H1 (cell line): Measurements from ENCODE around the gene EAF2. TPM values are rescaled to one million over a fixed set of nuclear protein-coding genes. Genes with fewer than 3 reads are reported as not detected.

Experiments
- CTCF ChIA-PET: fragments of 300-600 bp; sonication (Branson Sonifier 250); formaldehyde crosslinking; loops from one replicate; lab custom pipeline; 2021; ENCODE audit not compliant: partially characterized antibody; lab: Charles Lee
- POLR2A ChIA-PET: fragments of 300-600 bp; sonication (Branson Sonifier 250); formaldehyde crosslinking; loops from one replicate; lab custom pipeline; 2021; ENCODE audit warnings: inconsistent platforms; ENCODE audit not compliant: partially characterized antibody; lab: Charles Lee
- DNase-seq, 2 experiments: peaks; one replicate each; pipeline versions ENCODE4 v3.0.0 to v3.0.0-alpha.2; 2010 to 2022; ENCODE audit warnings: low spot score in 2 of 2, low read depth in 1 of 2, mixed read lengths in 1 of 2
- FAIRE-seq: peaks from 2 replicates; lab custom pipeline; 2011; peaks lifted over from hg19 to GRCh38; lab: Jason Lieb, UNC
- H2AFZ ChIP-seq: 2 replicates; pipeline ENCODE4 v1.8.1; 2012; ENCODE audit warnings: low read length, inconsistent platforms
- H2AK5ac ChIP-seq: 2 replicates; pipeline ENCODE4 v1.6.1; 2013; ENCODE audit warnings: low read depth, low read length
- H2BK120ac ChIP-seq: replicated peaks from 2 replicates; pipeline ENCODE3; 2013; ENCODE audit warnings: low read depth, low read length, inconsistent platforms
- H2BK12ac ChIP-seq: 2 replicates; pipeline ENCODE4 v1.6.1; 2013; ENCODE audit warnings: low read depth, low read length
- H2BK15ac ChIP-seq: 2 replicates; pipeline ENCODE4 v1.6.1; 2013; ENCODE audit warnings: low read length
- H2BK20ac ChIP-seq: 2 replicates; pipeline ENCODE4 v1.6.1; 2013; ENCODE audit warnings: low read length
- H2BK5ac ChIP-seq: 2 replicates; pipeline ENCODE4 v1.6.1; 2013; ENCODE audit warnings: low read depth, low read length
- H3K14ac ChIP-seq: 2 replicates; pipeline ENCODE4 v1.6.1; 2013; ENCODE audit warnings: inconsistent platforms; ENCODE audit not compliant: insufficient read length
- H3K18ac ChIP-seq: 2 replicates; pipeline ENCODE4 v1.6.1; 2013; ENCODE audit warnings: low read length; ENCODE audit errors: extremely low read depth
- H3K23ac ChIP-seq: 2 replicates; pipeline ENCODE4 v1.6.1; 2013; ENCODE audit warnings: inconsistent platforms; ENCODE audit not compliant: insufficient read length
- H3K23me2 ChIP-seq: 2 replicates; pipeline ENCODE4 v1.6.1; 2013; ENCODE audit warnings: low read depth, low read length
- H3K27ac ChIP-seq: 2 replicates; pipeline ENCODE4 v1.6.1; 2011; ENCODE audit warnings: low read depth, low read length, inconsistent platforms
- H3K27me3 ChIP-seq, 4 experiments: replicated peaks in 1 of 4; 1 replicate in 1 of 4; 2 replicates in 3 of 4; pipeline versions ENCODE4 v1.6.1 to v1.8.1; 2011 to 2013; ENCODE audit warnings: low read length in 3 of 4, mild to moderate bottlenecking in 3 of 4, inconsistent platforms in 2 of 4, mixed read lengths in 2 of 4, moderate library complexity in 1 of 4; ENCODE audit not compliant: control insufficient read depth in 3 of 4, insufficient read depth in 3 of 4; ENCODE audit errors: extremely low read depth in 1 of 4
- H3K36me3 ChIP-seq, 4 experiments: 2 replicates each; pipeline versions ENCODE4 v1.6.1 to v1.8.1; 2011 to 2013; ENCODE audit warnings: mild to moderate bottlenecking in 4 of 4, low read length in 3 of 4, moderate library complexity in 2 of 4, control low read depth in 1 of 4, inconsistent platforms in 1 of 4; ENCODE audit not compliant: insufficient read depth in 4 of 4, control insufficient read depth in 2 of 4
- H3K4ac ChIP-seq: replicated peaks from 2 replicates; pipeline ENCODE3; 2013; ENCODE audit warnings: low read length, low read depth, mixed read lengths, inconsistent platforms; ENCODE audit not compliant: insufficient read length
- H3K4me1 ChIP-seq, 4 experiments: replicated peaks in 1 of 4; 1 replicate in 1 of 4; 2 replicates in 3 of 4; pipeline versions ENCODE4 v1.6.1 to v1.8.1; 2011 to 2013; ENCODE audit warnings: low read length in 3 of 4, inconsistent platforms in 2 of 4, mixed read lengths in 1 of 4; ENCODE audit not compliant: insufficient read depth in 4 of 4, control insufficient read depth in 3 of 4
- H3K4me2 ChIP-seq, 2 experiments: 2 replicates each; pipeline versions ENCODE4 v1.6.1 to v1.8.1; 2011 to 2013; ENCODE audit warnings: low read depth in 2 of 2, low read length in 2 of 2, control low read depth in 1 of 2, inconsistent platforms in 1 of 2, mild to moderate bottlenecking in 1 of 2; ENCODE audit not compliant: insufficient read depth in 1 of 2
- H3K4me3 ChIP-seq, 4 experiments: fragments of 200-600, 300-600 bp in 1 of 4; sonication (generic), shearing (Covaris generic), sonication (Bioruptor Twin) in 1 of 4; 2 replicates each; pipeline versions ENCODE4 v1.5.1 to v1.8.1; 2011 to 2016; ENCODE audit warnings: low read length in 4 of 4, low read depth in 3 of 4, control low read depth in 2 of 4, inconsistent platforms in 2 of 4, mild to moderate bottlenecking in 2 of 4, mixed read lengths in 1 of 4, moderate library complexity in 1 of 4; ENCODE audit not compliant: insufficient read depth in 2 of 4; ENCODE audit errors: extremely low read depth in 1 of 4
- H3K56ac ChIP-seq: replicated peaks from 2 replicates; pipeline ENCODE3; 2013; ENCODE audit warnings: low read depth, mild to moderate bottlenecking, mixed read lengths, low read length, inconsistent platforms; ENCODE audit not compliant: insufficient read length
- H3K79me1 ChIP-seq: 2 replicates; pipeline ENCODE4 v1.6.1; 2013; ENCODE audit warnings: low read depth, low read length, control low read depth
- H3K79me2 ChIP-seq, 2 experiments: 2 replicates each; pipeline versions ENCODE4 v1.6.1 to v1.8.1; 2012 to 2013; ENCODE audit warnings: low read length in 2 of 2, mild to moderate bottlenecking in 2 of 2, inconsistent platforms in 1 of 2; ENCODE audit not compliant: insufficient read depth in 2 of 2, control insufficient read depth in 1 of 2
- H3K9ac ChIP-seq, 4 experiments: replicated peaks in 1 of 4; 1 replicate in 1 of 4; 2 replicates in 3 of 4; pipeline versions ENCODE4 v1.6.1 to v1.8.1; 2011 to 2013; ENCODE audit warnings: low read depth in 3 of 4, low read length in 3 of 4, control low read depth in 2 of 4, mild to moderate bottlenecking in 2 of 4, moderate library complexity in 2 of 4, inconsistent platforms in 1 of 4; ENCODE audit errors: extremely low read depth in 1 of 4
- H3K9me3 ChIP-seq, 2 experiments: 2 replicates each; pipeline versions ENCODE4 v1.6.1 to v1.8.1; 2012 to 2013; ENCODE audit warnings: mild to moderate bottlenecking in 2 of 2, moderate library complexity in 2 of 2, control low read depth in 1 of 2, inconsistent platforms in 1 of 2, low read depth in 1 of 2, low read length in 1 of 2, mixed read lengths in 1 of 2; ENCODE audit not compliant: insufficient read depth in 2 of 2
- H4K20me1 ChIP-seq, 2 experiments: replicated peaks in 1 of 2; 2 replicates each; pipeline versions ENCODE3 to v1.8.1; 2011 to 2013; ENCODE audit warnings: inconsistent platforms in 2 of 2, low read length in 2 of 2, mild to moderate bottlenecking in 1 of 2; ENCODE audit not compliant: insufficient read depth in 2 of 2, control insufficient read depth in 1 of 2
- H4K5ac ChIP-seq: 2 replicates; pipeline ENCODE4 v1.6.1; 2013; ENCODE audit warnings: low read length, low read depth, mixed read lengths, inconsistent platforms; ENCODE audit not compliant: insufficient read length
- H4K8ac ChIP-seq: 2 replicates; pipeline ENCODE4 v1.8.0; 2013; ENCODE audit warnings: mild to moderate bottlenecking, moderate library complexity, low read length, inconsistent platforms; ENCODE audit not compliant: insufficient read depth; ENCODE audit errors: extremely low read depth
- H4K91ac ChIP-seq: replicated peaks from 2 replicates; pipeline ENCODE3; 2013; ENCODE audit warnings: low read length, mixed read lengths, inconsistent platforms; ENCODE audit not compliant: insufficient read length
- CHD2 ChIP-seq: IDR thresholded peaks from 2 replicates; pipeline ENCODE4 v1.6.1; 2012; ENCODE audit warnings: low read length, improper control_type of control experiment
- EP300 ChIP-seq, 2 experiments: IDR thresholded peaks; 1 replicate in 1 of 2; 2 replicates in 1 of 2; pipeline ENCODE4 v1.6.1; 2011 to 2012; ENCODE audit warnings: low read depth in 2 of 2, low read length in 2 of 2, mild to moderate bottlenecking in 2 of 2, borderline replicate concordance in 1 of 2, inconsistent platforms in 1 of 2, moderate library complexity in 1 of 2
- KDM1A ChIP-seq: fragments of 200-600, 300-600 bp; sonication (generic); IDR thresholded peaks from 2 replicates; pipeline ENCODE4 v1.7.1; 2016; ENCODE audit warnings: mild to moderate bottlenecking, low read length, borderline replicate concordance
- WGBS, 2 experiments: shearing (Covaris generic) in 1 of 2; methylation state at CpG; one replicate each; pipeline versions ENCODE4 v1.1.6 to v1.1.7; 2013 to 2015; ENCODE audit warnings: low lambda C conversion rate in 2 of 2, mixed read lengths in 2 of 2, inconsistent platforms in 1 of 2, low coverage in 1 of 2, missing lambda C conversion rate in 1 of 2; ENCODE audit not compliant: insufficient replicate concordance in 2 of 2, insufficient coverage in 1 of 2, insufficient read length in 1 of 2; ENCODE audit errors: extremely low coverage in 1 of 2, missing lambda C conversion rate in 1 of 2; 5-methylcytosine and 5-hydroxymethylcytosine counted together
- polyA plus RNA-seq, 7 experiments: library from polyadenylated mRNA; depleted of rRNA in 3 of 7; stranded (reverse) in 5 of 7; unstranded in 2 of 7; fragments of >200 nt in 5 of 7; fragments of 200-250 nt in 2 of 7; gene quantifications; 1 replicate in 5 of 7; 2 replicates in 1 of 7; 4 replicates in 1 of 7; pipeline versions ENCODE4 v1.2.1 to v1.2.3, GENCODE V29; 2011 to 2013; ENCODE audit warnings: missing spikeins in 2 of 7, mixed read lengths in 2 of 7
- total RNA-seq: library from RNA; stranded (reverse); fragmentation: NEBNext Ultra II Directional; extraction: Animal tissue kit (Norgen Biotek cat#: 25700); gene quantifications from 2 replicates; pipeline ENCODE4 v1.2.1, GENCODE V29; 2021
- TF ChIP-seq, protein P1 (sequence below): IDR thresholded peaks from 2 replicates; pipeline ENCODE4 v1.6.1; 2012; ENCODE audit warnings: low read length, inconsistent platforms

EAF2 gene
- total and polyA plus RNA-seq, 2 of the 8 experiments (the other 6 are each of a cell fraction or from before 2014, with no cell fraction given): 3.6 to 6.6 TPM

DNA sequence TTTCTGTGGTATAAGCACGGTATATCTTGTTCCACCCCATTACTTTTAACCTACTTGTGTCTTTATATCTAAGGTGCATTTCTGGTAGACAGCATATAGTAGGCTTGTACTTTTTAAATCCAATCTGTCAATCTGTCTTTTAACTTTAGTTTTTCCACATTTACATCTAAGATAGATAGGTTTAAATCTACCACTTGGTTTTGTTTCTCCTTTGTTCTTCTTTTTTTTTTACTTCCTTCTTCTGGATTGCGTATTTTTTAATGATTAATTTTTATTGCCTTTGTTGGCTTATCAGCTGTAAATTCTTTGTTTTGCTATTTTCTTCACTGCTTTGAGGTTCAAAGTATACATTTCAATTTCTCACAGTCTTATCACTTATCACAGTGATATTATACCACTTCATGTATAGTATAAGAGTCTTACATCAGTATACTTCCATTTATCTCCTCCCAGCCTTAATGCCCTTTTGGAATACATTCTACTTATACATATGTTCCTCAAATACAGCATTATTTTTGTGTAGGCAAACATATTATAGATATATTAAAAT is 31.2 kb upstream of the EAF2 start:
- no peak overlapping the region for H4K8ac ChIP-seq
- no peak overlapping the region for H4K91ac ChIP-seq
- no peak for FAIRE-seq
- H3K4ac ChIP-seq: no peak overlapping the region
- ChIA-PET POLR2A (no interaction called here), CTCF (no interaction called here)
- H2AK5ac ChIP-seq: no peak overlapping the region
- H3K9me3 ChIP-seq: no peaks in the 10 kb centered on the region
- H3K56ac ChIP-seq: no peak overlapping the region
- H3K18ac ChIP-seq: no peak overlapping the region
- H3K36me3 ChIP-seq: peaks cover 0 to 21% (median 5%) of the 10 kb centered on the region in 4 experiments; a peak in 4 of 8 replicates
- no peak overlapping the region for H2BK20ac ChIP-seq
- H3K27ac ChIP-seq: no peak overlapping the region
- H3K4me1 ChIP-seq: no peaks in the 10 kb centered on the region
- no peak overlapping the region for H2BK120ac ChIP-seq
- no peak overlapping the region for H2BK15ac ChIP-seq
- no peaks in the 10 kb centered on the region for H4K20me1 ChIP-seq
- no peaks in the 10 kb centered on the region for H3K79me1 ChIP-seq
- H3K9ac ChIP-seq: no peak overlapping the region
- H3K23ac ChIP-seq: no peak overlapping the region
- no peaks in the 10 kb centered on the region for H3K23me2 ChIP-seq
- H3K27me3 ChIP-seq: no peaks in the 10 kb centered on the region
- no peak overlapping the region for H3K4me2 ChIP-seq
- H3K14ac ChIP-seq: no peak overlapping the region
- TF ChIP-seq, protein P1, sequence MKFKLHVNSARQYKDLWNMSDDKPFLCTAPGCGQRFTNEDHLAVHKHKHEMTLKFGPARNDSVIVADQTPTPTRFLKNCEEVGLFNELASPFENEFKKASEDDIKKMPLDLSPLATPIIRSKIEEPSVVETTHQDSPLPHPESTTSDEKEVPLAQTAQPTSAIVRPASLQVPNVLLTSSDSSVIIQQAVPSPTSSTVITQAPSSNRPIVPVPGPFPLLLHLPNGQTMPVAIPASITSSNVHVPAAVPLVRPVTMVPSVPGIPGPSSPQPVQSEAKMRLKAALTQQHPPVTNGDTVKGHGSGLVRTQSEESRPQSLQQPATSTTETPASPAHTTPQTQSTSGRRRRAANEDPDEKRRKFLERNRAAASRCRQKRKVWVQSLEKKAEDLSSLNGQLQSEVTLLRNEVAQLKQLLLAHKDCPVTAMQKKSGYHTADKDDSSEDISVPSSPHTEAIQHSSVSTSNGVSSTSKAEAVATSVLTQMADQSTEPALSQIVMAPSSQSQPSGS: no peak
- no peak for TF ChIP-seq KDM1A
- no peak for TF ChIP-seq EP300 (IDR thresholded peaks at IDR 0.05; ENCODE audit: borderline replicate concordance in 1 of 2, low read depth in 2 of 2, low read length in 2 of 2)
- no peak for TF ChIP-seq CHD2
- TF ChIP-seq, all 59 proteins: peak for 0
- H2AFZ ChIP-seq: no peak overlapping the region
- no peak overlapping the region for H2BK5ac ChIP-seq
- no peak for DNase-seq
- 97% methylated on average over 2 of the region's 2 CpGs; no CpG with 5 or more reads in 1 of the 2 experiments for WGBS, 2 experiments
- no peak overlapping the region for H4K5ac ChIP-seq
- no peak overlapping the region for H2BK12ac ChIP-seq
- H3K4me3 ChIP-seq: no peak overlapping the region
- H3K79me2 ChIP-seq: no peaks in the 10 kb centered on the region
